WTC11 (cell line): ENCODE measurements around the gene DGKQ. TPM values are rescaled to one million over a fixed set of nuclear protein-coding genes. Genes with fewer than 3 reads are reported as not detected.

Experiments
- ATAC-seq: fragments of 200-7000 bp; cut with Tn5 transposase; 2 replicates; pipeline ENCODE4 v1.10.0; 2021; ENCODE audit warnings: mild to moderate bottlenecking, moderate library complexity
- CTCF ChIA-PET: fragments of 300-600 bp; sonication (Branson Sonifier 250); formaldehyde crosslinking; loops from one replicate; lab custom pipeline; 2021; ENCODE audit warnings: antibody characterized with exemption; lab: Charles Lee
- POLR2A ChIA-PET: fragments of 350-600 bp; sonication (Branson Sonifier 250); formaldehyde crosslinking; loops from one replicate; lab custom pipeline; 2021; ENCODE audit warnings: antibody characterized with exemption; lab: Charles Lee
- DNase-seq: peaks from one replicate; pipeline ENCODE4 v3.0.0; 2021; ENCODE audit warnings: low spot score
- H3K27ac Mint-ChIP-seq: 2 replicates; pipeline ENCODE4 v1.8.0; 2021; ENCODE audit warnings: mixed read lengths
- H3K27me3 Mint-ChIP-seq: 2 replicates; pipeline ENCODE4 v1.8.0; 2021; ENCODE audit warnings: low read depth, mild to moderate bottlenecking, moderate library complexity, mixed read lengths
- H3K36me3 Mint-ChIP-seq: 2 replicates; pipeline ENCODE4 v1.8.0; 2021; ENCODE audit warnings: mixed read lengths
- H3K4me1 Mint-ChIP-seq: 2 replicates; pipeline ENCODE4 v1.8.0; 2022; ENCODE audit warnings: mixed read lengths
- H3K4me3 Mint-ChIP-seq: 2 replicates; pipeline ENCODE4 v1.8.0; 2021; ENCODE audit warnings: mild to moderate bottlenecking, moderate library complexity, mixed read lengths
- H3K9me3 Mint-ChIP-seq: 2 replicates; pipeline ENCODE4 v1.8.0; 2021; ENCODE audit warnings: mixed read lengths
- AFF4 ChIP-seq: sonication (generic); formaldehyde crosslinking; IDR thresholded peaks from 2 replicates; pipeline ENCODE4 v1.8.1; 2023; ENCODE audit warnings: mild to moderate bottlenecking, missing genetic modification reagents, borderline replicate concordance
- ATF2 ChIP-seq: sonication (generic); formaldehyde crosslinking; IDR thresholded peaks from 2 replicates; pipeline ENCODE4 v1.8.1; 2022; ENCODE audit warnings: low read depth, missing genetic modification reagents, borderline replicate concordance
- CDX4 ChIP-seq: fragments of 250-450 bp; sonication (Bioruptor Pico); IDR thresholded peaks from 2 replicates; pipeline ENCODE4 v1.9.0; 2021; ENCODE audit warnings: moderate library complexity, mild to moderate bottlenecking, inconsistent platforms, borderline replicate concordance
- CREM ChIP-seq: sonication (generic); formaldehyde crosslinking; IDR thresholded peaks from 2 replicates; pipeline ENCODE4 v1.8.1; 2022; ENCODE audit warnings: mild to moderate bottlenecking, missing genetic modification reagents, moderate library complexity
- E2F1 ChIP-seq: sonication (generic); formaldehyde crosslinking; IDR thresholded peaks from 2 replicates; pipeline ENCODE4 v1.8.0; 2022; ENCODE audit warnings: mild to moderate bottlenecking, missing genetic modification reagents
- E2F5 ChIP-seq: sonication (generic); formaldehyde crosslinking; IDR thresholded peaks from 2 replicates; pipeline ENCODE4 v1.8.1; 2022; ENCODE audit warnings: mild to moderate bottlenecking, moderate library complexity, missing genetic modification reagents
- ESRRA ChIP-seq: sonication (generic); formaldehyde crosslinking; IDR thresholded peaks from 2 replicates; pipeline ENCODE4 v1.8.1; 2022; ENCODE audit warnings: mild to moderate bottlenecking, missing genetic modification reagents, borderline replicate concordance
- FOXP4 ChIP-seq: sonication (generic); formaldehyde crosslinking; IDR thresholded peaks from 2 replicates; pipeline ENCODE4 v1.8.0; 2022; ENCODE audit warnings: mild to moderate bottlenecking, missing genetic modification reagents
- IRF1 ChIP-seq: sonication (generic); formaldehyde crosslinking; IDR thresholded peaks from 2 replicates; pipeline ENCODE4 v1.8.0; 2023; ENCODE audit warnings: missing genetic modification reagents
- IRF2 ChIP-seq: sonication (generic); formaldehyde crosslinking; IDR thresholded peaks from 2 replicates; pipeline ENCODE4 v1.8.0; 2022; ENCODE audit warnings: low read depth, missing genetic modification reagents, borderline replicate concordance
- KAT7 ChIP-seq: sonication (generic); formaldehyde crosslinking; IDR thresholded peaks from 2 replicates; pipeline ENCODE4 v1.8.1; 2023; ENCODE audit warnings: missing genetic modification reagents, mild to moderate bottlenecking, borderline replicate concordance
- MLX ChIP-seq: sonication (generic); formaldehyde crosslinking; IDR thresholded peaks from 2 replicates; pipeline ENCODE4 v1.8.1; 2023; ENCODE audit warnings: mild to moderate bottlenecking, missing genetic modification reagents, moderate library complexity
- MXD4 ChIP-seq: fragments of 250-450 bp; sonication (Bioruptor Pico); IDR thresholded peaks from 2 replicates; pipeline ENCODE4 v1.8.0; 2021; ENCODE audit warnings: mild to moderate bottlenecking, moderate library complexity, borderline replicate concordance
- NR1H2 ChIP-seq: sonication (generic); formaldehyde crosslinking; IDR thresholded peaks from 2 replicates; pipeline ENCODE4 v1.9.0; 2021; ENCODE audit warnings: mild to moderate bottlenecking, moderate library complexity, missing genetic modification reagents
- PRDM15 ChIP-seq: sonication (generic); formaldehyde crosslinking; IDR thresholded peaks from 2 replicates; pipeline ENCODE4 v1.8.0; 2022; ENCODE audit warnings: missing genetic modification reagents
- TEAD4 ChIP-seq: sonication (generic); formaldehyde crosslinking; IDR thresholded peaks from 2 replicates; pipeline ENCODE4 v1.8.0; 2022; ENCODE audit warnings: mild to moderate bottlenecking, missing genetic modification reagents
- ZNF416 ChIP-seq: fragments of 250-450 bp; sonication (Bioruptor Pico); IDR thresholded peaks from 2 replicates; pipeline ENCODE4 v1.9.0; 2021; ENCODE audit warnings: mild to moderate bottlenecking, inconsistent platforms
- total RNA-seq: library from RNA; stranded (reverse); gene quantifications from 3 replicates; pipeline ENCODE4 v1.2.3, GENCODE V29; 2021

The DGKQ gene
- total RNA-seq, 1 experiment from 2014 or later, result 19.3 TPM

- H3K9me3 Mint-ChIP-seq, result no peaks in the 10 kb centered on the region
- H3K36me3 Mint-ChIP-seq, result no peaks in the 10 kb centered on the region
- no peak for TF ChIP-seq IRF1 (CRISPR knock-in tag)
- TF ChIP-seq E2F1, result no peak
- TF ChIP-seq ESRRA (CRISPR knock-in tag), result no peak
- no peak for TF ChIP-seq PRDM15
- no peak for TF ChIP-seq KAT7 (CRISPR knock-in tag)
- no peak for TF ChIP-seq AFF4 (CRISPR knock-in tag)
- no peak for TF ChIP-seq TEAD4 (CRISPR knock-in tag)
- TF ChIP-seq MLX (CRISPR knock-in tag), result no peak
- TF ChIP-seq MXD4 (CRISPR knock-in tag), result no peak
- TF ChIP-seq FOXP4 (CRISPR knock-in tag), result no peak
- TF ChIP-seq CREM, result no peak
- no peak for TF ChIP-seq CDX4
- TF ChIP-seq ATF2, result no peak
- no peak for TF ChIP-seq IRF2 (CRISPR knock-in tag)
- TF ChIP-seq ZNF416 (CRISPR knock-in tag), result no peak
- TF ChIP-seq E2F5 (CRISPR knock-in tag), result no peak
- TF ChIP-seq NR1H2, result no peak
- DNase-seq (no peak), ATAC-seq (peak; percentile 26)
- no peak overlapping the region for H3K27ac Mint-ChIP-seq
- H3K4me1 Mint-ChIP-seq, result peaks cover 2% of the 10 kb centered on the region
- ChIA-PET POLR2A (no interaction called here), CTCF (interaction anchor here (1.9 kb wide), 1 partner anchor 71 kb away, joined by 5 read pairs; no protein-coding TSS in a partner anchor)
- H3K4me3 Mint-ChIP-seq, result peak overlapping the region; percentile 39; the same call in 1 of the 2 replicates
- H3K27me3 Mint-ChIP-seq, result peaks cover 63% of the 10 kb centered on the region
Observed at GRCh38 chr4:997375-998071, 24.2 kb upstream of the DGKQ start.
